HAP-1 (cell line): ENCODE results near the gene KIAA0408.

ENCODE experiments used
- DNase-seq, 2 experiments: peaks; one replicate each; pipeline ENCODE4 v3.0.0-alpha.2; 2016 to 2020; ENCODE audit warnings: low spot score in 2 of 2
- H3K27me3 ChIP-seq: fragments of 250-450 bp; sonication (Bioruptor Pico); 2 replicates; pipeline ENCODE4 v1.5.1; 2020; ENCODE audit warnings: low read depth, mild to moderate bottlenecking, moderate library complexity
- H3K36me3 ChIP-seq: fragments of 250-450 bp; sonication (Bioruptor Pico); replicated peaks from 2 replicates; pipeline ENCODE4 v1.5.1; 2020; ENCODE audit warnings: mild to moderate bottlenecking
- H3K4me1 ChIP-seq: fragments of 250-450 bp; sonication (Bioruptor Pico); 2 replicates; pipeline ENCODE4 v1.5.1; 2020; ENCODE audit warnings: mild to moderate bottlenecking
- H3K4me3 ChIP-seq: fragments of 250-450 bp; sonication (Bioruptor Pico); 2 replicates; pipeline ENCODE4 v1.5.1; 2020; ENCODE audit warnings: mild to moderate bottlenecking, moderate library complexity
- H3K9me3 ChIP-seq: fragments of 250-450 bp; sonication (Bioruptor Pico); 2 replicates; pipeline ENCODE4 v1.5.1; 2020; ENCODE audit warnings: mild to moderate bottlenecking, moderate library complexity
- in situ Hi-C: fragments of 300-500 bp; cut with MboI; formaldehyde crosslinking; loops from 3 replicates; pipeline ENCODE4 v1.14.3; 2020; ENCODE audit warnings: low sequenced_read_pairs, inconsistent platforms, mixed read lengths

Gene KIAA0408

DNA sequence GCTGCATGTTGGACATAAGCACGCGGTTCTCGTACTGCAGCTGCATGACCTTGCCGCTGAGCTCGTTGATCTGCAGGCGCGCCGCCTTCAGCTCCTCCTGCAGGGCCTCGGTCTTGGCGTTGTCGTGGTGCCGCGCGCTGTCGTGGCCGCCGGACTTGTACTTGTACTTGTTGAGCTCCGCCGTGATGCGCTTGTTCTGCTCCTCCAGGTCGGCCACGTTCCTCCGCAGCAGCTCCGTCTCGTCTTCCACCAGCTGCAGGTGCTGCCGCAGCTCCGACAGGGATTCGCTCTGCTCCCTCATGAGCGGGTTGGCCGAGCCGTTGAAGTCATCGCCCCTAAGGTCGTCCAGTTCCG, 16.6 kb upstream of the KIAA0408 start:
- DNase-seq = no peak
- Histone ChIP-seq H3K4me1 (peaks cover 3% of the 10 kb centered on the region), H3K36me3 (no peaks in the 10 kb centered on the region), H3K4me3 (no peak overlapping the region), H3K9me3 (no peaks in the 10 kb centered on the region), H3K27me3 (no peaks in the 10 kb centered on the region)
- in situ Hi-C loops = no loop called here

DNA sequence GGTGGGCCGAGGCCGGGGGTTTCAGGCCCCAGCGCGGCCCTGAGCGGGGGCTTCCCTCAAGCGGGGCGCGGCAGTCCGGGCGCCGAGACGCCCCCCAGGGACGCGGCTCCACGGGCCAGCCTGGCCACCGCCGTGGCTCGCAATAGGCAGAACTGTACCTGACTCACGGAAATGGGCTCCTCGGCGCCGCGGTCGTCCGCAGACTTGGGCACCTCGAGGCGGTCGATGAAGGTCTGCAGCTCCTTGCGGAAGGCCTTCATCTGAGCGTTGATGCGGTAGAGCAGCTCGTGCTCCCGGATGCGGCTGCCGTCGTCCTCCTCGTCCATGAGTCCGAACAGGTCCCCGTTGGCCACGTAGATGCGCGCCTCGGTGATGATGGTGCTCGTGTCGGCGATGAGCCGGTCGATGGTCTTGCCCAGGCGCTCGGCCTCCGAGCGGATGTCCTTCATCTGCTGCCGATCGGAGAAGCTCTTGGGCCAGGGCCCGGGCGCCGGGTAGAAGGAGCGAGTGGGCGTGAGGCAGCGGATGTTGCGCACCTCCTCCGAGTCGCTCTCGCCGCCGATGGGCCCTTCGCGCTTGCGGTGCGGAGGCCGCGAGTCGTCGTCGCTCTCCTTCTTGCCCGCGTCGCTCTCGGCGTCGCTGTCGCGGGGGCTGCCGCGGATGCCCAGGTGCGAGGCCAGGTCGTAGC, 16.1 kb upstream of the KIAA0408 start:
- H3K27me3 ChIP-seq = no peaks in the 10 kb centered on the region
- H3K4me1 ChIP-seq = peaks cover 3% of the 10 kb centered on the region
- no peaks in the 10 kb centered on the region for H3K9me3 ChIP-seq
- in situ Hi-C loops = no loop called here
- no peak overlapping the region for H3K4me3 ChIP-seq
- H3K36me3 ChIP-seq = no peaks in the 10 kb centered on the region
- DNase-seq = no peak

DNA sequence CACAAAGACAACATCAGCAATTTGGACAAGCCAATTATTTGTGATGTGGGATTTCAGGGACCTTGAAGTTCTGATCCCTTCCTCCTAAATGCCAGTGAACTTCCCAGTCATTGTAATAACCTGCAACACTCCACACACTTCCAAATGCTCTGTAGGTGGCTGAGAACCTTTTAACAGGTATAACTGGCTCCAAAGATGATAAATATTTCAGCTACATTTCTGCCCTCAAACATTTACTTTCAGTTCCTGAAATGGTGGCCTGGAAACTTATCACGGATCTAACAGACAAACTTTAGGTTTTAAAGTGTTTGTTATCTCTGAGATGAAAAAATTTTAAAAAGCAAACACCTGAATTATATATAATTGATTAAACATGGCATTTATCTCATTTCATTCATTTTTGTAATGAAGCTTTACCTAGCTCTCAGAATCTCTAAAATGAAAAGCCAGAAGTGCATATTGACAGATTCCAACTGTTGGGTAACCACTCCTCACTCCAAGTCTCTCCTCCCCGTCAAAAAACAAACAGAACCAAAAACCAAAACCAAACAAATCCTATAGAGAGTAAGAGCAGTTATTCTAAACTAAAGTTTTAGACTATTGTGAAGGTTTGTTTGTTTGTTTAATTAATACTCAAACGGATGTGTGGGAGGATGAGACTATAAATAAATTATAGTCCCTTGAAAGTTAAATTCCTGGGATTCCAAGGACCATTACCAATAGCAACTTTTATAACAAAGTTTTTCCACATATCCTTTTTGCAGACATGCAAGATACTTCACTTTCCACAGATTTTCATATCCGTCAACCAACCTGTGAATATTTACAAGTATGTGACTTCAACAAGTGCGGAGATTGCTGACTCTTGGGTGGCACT, 12.4 kb upstream of the KIAA0408 start:
- no peaks in the 10 kb centered on the region for H3K9me3 ChIP-seq
- H3K4me3 ChIP-seq = no peak overlapping the region
- H3K27me3 ChIP-seq = no peaks in the 10 kb centered on the region
- DNase-seq = no peak
- no peaks in the 10 kb centered on the region for H3K36me3 ChIP-seq
- no peaks in the 10 kb centered on the region for H3K4me1 ChIP-seq
- in situ Hi-C loops = no loop called here

DNA sequence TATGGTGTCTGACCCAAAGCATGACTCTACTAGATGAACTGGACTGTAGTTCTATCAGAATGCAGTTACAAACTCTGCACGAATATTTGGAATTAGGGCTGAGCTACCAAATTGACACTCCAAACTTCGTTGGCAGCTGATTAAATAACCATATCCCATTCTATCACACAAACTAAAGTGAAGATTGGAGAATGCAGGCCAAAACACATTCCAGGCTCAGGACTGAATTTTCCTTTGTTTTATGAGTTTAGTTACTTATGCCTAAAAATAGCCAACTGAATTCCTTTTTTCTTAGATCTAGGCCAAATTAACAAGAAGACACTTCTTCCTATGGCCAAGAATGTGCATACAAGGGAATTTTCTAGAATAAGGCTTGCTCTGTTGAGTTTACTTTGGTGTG, 9.7 kb upstream of the KIAA0408 start:
- in situ Hi-C loops = no loop called here
- H3K27me3 ChIP-seq = no peaks in the 10 kb centered on the region

DNA sequence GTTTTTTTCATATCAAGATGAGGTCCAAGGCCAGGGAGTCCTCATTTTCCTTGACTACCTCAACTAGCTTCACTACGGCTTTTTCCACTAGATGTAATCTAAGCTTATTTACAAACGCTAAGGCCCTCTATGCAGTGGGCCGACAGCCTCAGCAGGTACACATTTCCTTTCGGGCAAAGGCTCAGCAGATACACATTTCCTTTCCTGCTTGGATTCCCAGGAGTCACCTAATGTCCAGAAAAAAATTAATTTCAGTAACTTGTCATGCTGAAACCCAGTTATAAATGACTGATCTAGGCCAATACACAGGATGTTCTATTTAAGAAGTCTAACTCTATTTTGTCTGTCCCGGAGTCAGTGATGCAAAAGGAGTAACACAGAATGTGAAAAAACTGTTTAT, 7.2 kb upstream of the KIAA0408 start:
- in situ Hi-C loops = no loop called here

More for the DNA sequence above, 9.7 kb upstream of the KIAA0408 start:
- H3K4me1 ChIP-seq = no peaks in the 10 kb centered on the region
- DNase-seq = no peak
- no peaks in the 10 kb centered on the region for H3K9me3 ChIP-seq
- no peak overlapping the region for H3K4me3 ChIP-seq
- no peaks in the 10 kb centered on the region for H3K36me3 ChIP-seq

DNA sequence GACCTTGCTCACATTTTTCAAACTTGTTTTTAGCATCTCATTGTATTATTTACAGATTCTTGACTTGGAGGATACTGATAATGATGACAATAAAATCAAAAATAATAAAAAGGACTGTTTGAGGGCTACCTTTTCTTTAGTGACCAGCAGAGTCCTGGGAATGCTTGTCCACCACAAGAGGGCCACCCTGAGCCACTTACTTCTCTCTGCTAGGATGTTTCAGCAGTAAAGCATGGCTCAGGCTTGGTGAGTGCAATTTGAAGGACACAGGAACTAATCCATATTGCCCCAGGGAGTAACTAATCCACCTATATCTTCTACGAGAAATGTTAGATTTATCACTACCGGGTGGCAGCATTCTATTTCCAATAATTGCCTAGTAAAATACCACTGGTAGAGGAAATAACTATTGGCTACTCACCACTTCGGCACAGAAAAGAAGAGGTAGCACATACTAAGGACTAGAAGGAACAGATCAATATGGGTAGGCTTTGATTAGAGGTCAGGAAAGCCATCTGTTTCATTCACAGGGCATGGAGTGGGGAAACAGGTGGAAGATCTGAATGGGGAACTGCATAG, 5.8 kb upstream of the KIAA0408 start:
- no peaks in the 10 kb centered on the region for H3K9me3 ChIP-seq
- H3K27me3 ChIP-seq = no peaks in the 10 kb centered on the region
- no peaks in the 10 kb centered on the region for H3K4me1 ChIP-seq
- DNase-seq = peak; percentile 76 to 88
- in situ Hi-C loops = loop anchor here (5.0 kb wide), 1 partner anchor 72 kb away; no protein-coding TSS in a partner anchor
- no peaks in the 10 kb centered on the region for H3K36me3 ChIP-seq
- H3K4me3 ChIP-seq = no peak overlapping the region

More for the DNA sequence above, 7.2 kb upstream of the KIAA0408 start:
- no peak for DNase-seq
- Histone ChIP-seq H3K36me3 (no peaks in the 10 kb centered on the region), H3K4me1 (no peaks in the 10 kb centered on the region), H3K4me3 (no peak overlapping the region), H3K27me3 (no peaks in the 10 kb centered on the region), H3K9me3 (no peaks in the 10 kb centered on the region)

DNA sequence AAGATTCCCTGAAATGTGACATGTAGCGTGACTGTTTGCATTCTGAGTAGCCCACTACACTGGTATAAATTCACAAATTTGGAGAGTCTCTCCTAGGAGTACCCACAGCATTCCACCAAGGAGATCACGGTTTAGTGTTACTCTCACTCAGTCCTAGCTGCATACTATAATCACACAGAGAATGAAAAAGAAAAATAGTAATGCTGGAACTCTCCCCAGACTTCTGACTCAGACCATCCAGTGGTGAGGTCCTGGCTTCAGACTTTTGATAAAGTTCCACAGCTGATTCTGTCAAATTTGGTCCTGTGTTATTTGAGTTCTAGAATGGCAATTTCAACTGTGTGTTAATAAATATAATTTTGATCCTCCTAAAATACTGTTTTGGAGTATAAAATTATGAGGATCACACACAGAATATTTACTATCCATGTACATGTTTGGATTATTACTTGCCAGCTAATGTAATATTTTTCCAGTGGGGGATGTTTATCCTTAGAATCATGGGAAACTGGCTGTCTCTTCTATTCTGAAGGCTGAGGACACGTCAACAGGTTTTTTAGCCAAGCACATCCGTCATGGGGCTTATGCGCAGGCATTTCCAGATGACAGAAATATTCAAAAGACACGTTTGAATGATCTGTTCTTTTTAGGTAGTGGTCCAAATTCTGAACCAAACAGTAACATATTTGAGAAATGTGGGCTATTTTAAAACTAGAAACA, 5.1 kb upstream of the KIAA0408 start:
- no peaks in the 10 kb centered on the region for H3K36me3 ChIP-seq
- H3K4me3 ChIP-seq = no peak overlapping the region
- H3K9me3 ChIP-seq = no peaks in the 10 kb centered on the region
- DNase-seq = no peak
- in situ Hi-C loops = loop anchor here (5.0 kb wide), 1 partner anchor 73 kb away; no protein-coding TSS in a partner anchor
- H3K4me1 ChIP-seq = no peaks in the 10 kb centered on the region
- no peaks in the 10 kb centered on the region for H3K27me3 ChIP-seq

DNA sequence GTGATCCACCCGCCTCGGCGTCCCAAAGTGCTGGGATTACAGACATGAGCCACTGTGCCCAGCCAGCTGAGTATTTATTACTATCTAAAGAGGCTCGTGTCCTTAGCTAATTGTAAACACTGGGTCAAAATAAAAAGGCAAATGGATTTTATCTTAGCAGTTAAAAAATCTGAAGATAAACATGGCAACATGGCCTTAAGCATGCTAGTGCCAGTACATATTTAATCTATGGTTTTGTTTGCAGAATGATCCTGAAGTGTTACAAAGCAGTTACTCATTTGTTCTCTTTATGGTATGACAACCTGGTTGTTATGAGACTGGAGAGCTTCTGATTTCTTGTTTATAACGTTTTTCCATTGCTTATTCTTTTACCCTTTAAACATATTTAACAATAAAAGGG, 3.9 kb upstream of the KIAA0408 start:
- no peaks in the 10 kb centered on the region for H3K36me3 ChIP-seq
- no peak overlapping the region for H3K4me3 ChIP-seq
- DNase-seq = no peak
- in situ Hi-C loops = loop anchor here (5.0 kb wide), 1 partner anchor 74 kb away; no protein-coding TSS in a partner anchor
- H3K9me3 ChIP-seq = no peaks in the 10 kb centered on the region
- no peaks in the 10 kb centered on the region for H3K27me3 ChIP-seq
- H3K4me1 ChIP-seq = peaks cover 8% of the 10 kb centered on the region

DNA sequence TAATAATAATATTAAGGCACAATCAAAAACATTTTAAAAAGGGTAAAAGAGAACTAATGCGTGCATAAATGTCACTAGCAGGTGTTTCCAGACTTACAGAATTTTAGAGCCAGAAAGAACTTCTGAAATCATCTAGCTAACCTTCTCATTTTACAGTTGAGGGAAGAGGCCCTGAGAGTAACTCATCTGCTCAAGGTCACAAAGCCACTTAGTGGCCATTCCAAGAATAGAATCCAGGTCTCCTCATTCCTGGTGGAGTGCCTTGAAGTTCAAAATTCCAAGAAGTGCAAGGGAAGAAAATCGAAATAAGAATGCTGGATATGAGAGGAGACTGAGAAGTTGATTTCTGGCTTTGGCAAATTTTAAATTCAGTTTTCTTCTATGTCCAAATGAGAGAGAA, 3.2 kb upstream of the KIAA0408 start:
- Histone ChIP-seq H3K27me3 (no peaks in the 10 kb centered on the region), H3K9me3 (no peaks in the 10 kb centered on the region), H3K4me1 (peaks cover 8% of the 10 kb centered on the region), H3K36me3 (no peaks in the 10 kb centered on the region), H3K4me3 (no peak overlapping the region)
- DNase-seq = no peak
- in situ Hi-C loops = loop anchor here (5.0 kb wide), 1 partner anchor 75 kb away; no protein-coding TSS in a partner anchor

DNA sequence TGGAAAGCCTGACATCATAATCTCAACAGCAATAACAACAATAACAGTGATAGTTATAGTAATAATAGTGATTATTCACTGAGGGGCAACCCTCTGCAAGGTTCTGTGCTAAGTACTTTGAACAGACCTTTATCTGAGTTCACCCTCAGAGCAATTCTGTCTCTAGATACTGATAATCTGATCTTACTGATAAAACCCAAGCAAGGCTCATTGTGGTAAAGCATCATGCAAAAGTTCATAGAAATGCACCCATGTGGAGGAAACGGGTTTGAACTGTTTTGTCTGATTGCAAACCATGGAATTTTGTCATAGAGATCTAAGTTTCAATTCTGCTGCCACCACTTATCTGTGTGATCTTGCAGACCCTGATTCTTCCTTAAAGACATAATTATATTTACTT, 1.3 kb upstream of the KIAA0408 start:
- DNase-seq = no peak
- Histone ChIP-seq H3K9me3 (no peaks in the 10 kb centered on the region), H3K36me3 (no peaks in the 10 kb centered on the region), H3K4me1 (peaks cover 8% of the 10 kb centered on the region), H3K27me3 (no peaks in the 10 kb centered on the region), H3K4me3 (no peak overlapping the region)
- in situ Hi-C loops = loop anchor here (5.0 kb wide), 1 partner anchor 77 kb away; no protein-coding TSS in a partner anchor

DNA sequence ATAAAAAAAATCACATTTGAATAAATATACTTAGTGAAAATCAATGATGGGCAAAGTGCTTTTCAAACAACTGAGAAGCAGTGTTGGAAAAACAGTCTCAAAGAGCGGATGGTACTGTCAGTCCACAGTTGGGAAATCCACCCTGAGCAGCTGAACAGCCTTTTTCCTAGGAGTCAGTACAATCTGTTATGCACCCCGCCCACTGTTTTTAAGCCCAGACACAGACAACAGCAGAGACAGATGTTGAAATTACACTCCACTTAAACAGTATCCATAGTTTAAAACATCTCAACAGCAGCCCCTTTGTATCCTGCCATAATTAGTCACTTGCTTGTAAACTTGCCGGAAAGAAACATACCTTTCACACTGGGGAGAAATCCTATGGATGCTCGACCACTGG, 372 bp downstream of the KIAA0408 start:
- Histone ChIP-seq H3K9me3 (no peaks in the 10 kb centered on the region), H3K4me1 (peaks cover 14% of the 10 kb centered on the region), H3K27me3 (no peaks in the 10 kb centered on the region), H3K4me3 (no peak overlapping the region), H3K36me3 (no peaks in the 10 kb centered on the region)
- in situ Hi-C loops = no loop called here
- no peak for DNase-seq

DNA sequence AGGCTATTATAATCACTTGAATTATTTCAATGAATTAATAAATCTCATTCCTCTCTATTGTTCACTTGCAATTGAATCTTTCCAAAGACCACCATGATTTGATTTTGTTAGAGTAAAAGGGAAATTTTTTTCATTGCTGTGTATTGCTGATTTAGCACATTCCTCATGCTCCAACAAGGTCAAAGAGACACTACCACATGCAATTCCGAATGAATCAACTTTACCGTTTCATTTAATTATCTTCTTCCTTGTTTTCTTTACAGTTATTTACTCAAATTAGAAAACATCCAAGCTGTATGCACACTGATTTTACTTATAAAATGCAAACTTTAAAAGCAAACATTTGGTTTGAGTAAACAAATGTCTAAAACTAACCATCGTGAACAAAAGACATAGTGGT, 967 bp downstream of the KIAA0408 start:
- in situ Hi-C loops = no loop called here
- peaks cover 14% of the 10 kb centered on the region for H3K4me1 ChIP-seq
- H3K4me3 ChIP-seq = no peak overlapping the region
- no peaks in the 10 kb centered on the region for H3K36me3 ChIP-seq
- DNase-seq = no peak
- no peaks in the 10 kb centered on the region for H3K9me3 ChIP-seq
- H3K27me3 ChIP-seq = no peaks in the 10 kb centered on the region

DNA sequence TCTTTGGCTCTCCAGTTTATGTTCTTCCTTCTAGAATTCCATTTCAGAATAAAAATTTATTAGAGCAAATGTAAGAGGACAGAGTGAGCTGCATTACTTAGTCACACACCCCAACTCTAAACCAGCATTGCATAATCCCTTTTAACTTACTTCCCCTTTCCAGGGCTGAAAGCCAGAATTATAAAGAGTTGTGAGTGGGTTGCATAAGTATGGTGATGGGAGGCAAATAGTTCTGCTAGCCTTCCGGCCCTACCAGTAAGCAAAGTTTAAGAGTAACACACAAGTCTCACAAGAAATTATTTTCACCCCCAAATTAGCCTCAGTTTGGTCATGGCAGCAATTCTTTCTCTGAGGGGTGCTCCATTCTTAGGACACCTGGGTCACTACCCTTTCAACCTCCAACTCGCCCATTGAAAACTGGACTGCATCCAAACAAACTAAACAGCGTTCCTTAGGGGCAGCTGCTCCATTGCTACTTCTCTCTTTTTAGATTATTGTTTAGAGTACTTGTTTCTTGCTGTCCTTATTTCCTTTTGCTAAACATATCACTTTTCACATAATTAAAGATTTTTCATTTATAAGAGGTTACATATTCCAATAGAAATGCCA, 1.6 kb downstream of the KIAA0408 start:
- Histone ChIP-seq H3K4me1 (peaks cover 14% of the 10 kb centered on the region), H3K36me3 (no peaks in the 10 kb centered on the region), H3K4me3 (no peak overlapping the region), H3K9me3 (no peaks in the 10 kb centered on the region), H3K27me3 (no peaks in the 10 kb centered on the region)
- in situ Hi-C loops = no loop called here
- no peak for DNase-seq
